KMS-11 (cell line): ENCODE data around the gene ALDH3B1.
"Not testable (repeated sequence)": the region's sequence is repeated elsewhere in the genome, so short reads cannot be mapped to it uniquely, and the experiment has no call there.

ENCODE experiments used
- H2AFZ ChIP-seq: fragments of 200-600 bp; sonication (generic); 2 replicates; pipeline ENCODE4 v1.6.1; 2016; ENCODE audit warnings: antibody characterized with exemption, mixed run types, low read depth
- H3K27ac ChIP-seq: fragments of 200-600 bp; sonication (generic); 2 replicates; pipeline ENCODE4 v1.6.1; 2016; ENCODE audit warnings: mild to moderate bottlenecking, mixed run types
- H3K27me3 ChIP-seq: fragments of 200-600 bp; sonication (generic); 2 replicates; pipeline ENCODE4 v1.6.1; 2017; ENCODE audit warnings: mild to moderate bottlenecking, low read depth, mixed run types, moderate library complexity; ENCODE audit not compliant: insufficient read depth
- H3K36me3 ChIP-seq: fragments of 200-600 bp; sonication (generic); 2 replicates; pipeline ENCODE4 v1.6.1; 2017; ENCODE audit warnings: mild to moderate bottlenecking, mixed run types; ENCODE audit not compliant: insufficient read depth
- H3K4me1 ChIP-seq: fragments of 200-600 bp; sonication (generic); 2 replicates; pipeline ENCODE4 v1.6.1; 2016; ENCODE audit warnings: mild to moderate bottlenecking, low read depth, mixed run types; ENCODE audit not compliant: poor library complexity, severe bottlenecking
- H3K4me2 ChIP-seq: fragments of 200-600 bp; sonication (generic); 2 replicates; pipeline ENCODE4 v1.7.0; 2016; ENCODE audit warnings: mild to moderate bottlenecking, mixed run types
- H3K4me3 ChIP-seq: fragments of 200-600 bp; sonication (generic); IDR thresholded peaks from 2 replicates; pipeline ENCODE4 v1.6.1; 2017; ENCODE audit warnings: low read depth, low read length, mixed read lengths; ENCODE audit not compliant: insufficient read depth
- H3K79me2 ChIP-seq: fragments of 200-600 bp; sonication (generic); 2 replicates; pipeline ENCODE4 v1.6.1; 2016; ENCODE audit warnings: low read depth, mixed run types; ENCODE audit not compliant: insufficient read depth
- H3K9ac ChIP-seq: fragments of 200-600 bp; sonication (generic); 2 replicates; pipeline ENCODE4 v1.6.1; 2016; ENCODE audit warnings: mild to moderate bottlenecking, mixed run types
- H4K20me1 ChIP-seq: fragments of 200-600 bp; sonication (generic); 2 replicates; pipeline ENCODE4 v1.6.1; 2016; ENCODE audit warnings: mild to moderate bottlenecking, mixed run types; ENCODE audit not compliant: insufficient read depth
- TF ChIP-seq, protein P1 (sequence below): fragments of 200-600 bp; sonication (generic); conservative IDR thresholded peaks from 2 replicates; pipeline ENCODE4 v1.6.1; 2017; ENCODE audit warnings: low read depth, mild to moderate bottlenecking, antibody characterized with exemption, low read length, moderate library complexity, mixed read lengths

ALDH3B1 gene

DNA sequence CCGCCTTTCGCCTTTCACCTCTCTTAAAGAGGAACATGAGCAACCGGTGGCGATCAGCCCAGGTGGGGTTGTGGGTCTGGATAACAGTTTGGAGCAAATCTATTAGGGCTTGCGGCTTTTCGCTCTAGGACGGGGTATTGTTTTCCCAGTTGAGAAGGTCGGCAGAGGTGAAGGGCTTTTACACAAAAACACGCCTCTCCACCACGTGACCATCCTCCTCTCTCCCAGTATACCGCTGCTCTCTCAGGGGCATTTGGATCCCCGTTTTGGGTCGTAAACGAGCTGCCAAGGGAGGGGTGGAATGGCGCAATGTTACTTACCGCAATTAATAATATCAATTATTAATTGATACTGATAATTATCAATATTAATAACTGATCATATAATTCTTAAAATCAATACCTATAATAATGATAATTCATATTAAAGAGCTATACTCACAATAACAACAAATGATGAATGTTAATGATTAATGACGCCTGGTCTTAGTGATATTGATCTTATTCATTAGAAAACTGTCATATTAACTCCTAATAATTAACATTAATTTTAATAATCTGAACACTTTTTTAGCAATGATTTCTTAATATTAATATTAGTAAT lies 27.8 kb upstream of the ALDH3B1 start:
- H3K4me2 ChIP-seq, H4K20me1 ChIP-seq, H3K4me1 ChIP-seq, H2AFZ ChIP-seq, H3K9ac ChIP-seq, H3K4me3 ChIP-seq, H3K27me3 ChIP-seq, H3K27ac ChIP-seq, H3K36me3 ChIP-seq, H3K79me2 ChIP-seq: not testable (repeated sequence)

DNA sequence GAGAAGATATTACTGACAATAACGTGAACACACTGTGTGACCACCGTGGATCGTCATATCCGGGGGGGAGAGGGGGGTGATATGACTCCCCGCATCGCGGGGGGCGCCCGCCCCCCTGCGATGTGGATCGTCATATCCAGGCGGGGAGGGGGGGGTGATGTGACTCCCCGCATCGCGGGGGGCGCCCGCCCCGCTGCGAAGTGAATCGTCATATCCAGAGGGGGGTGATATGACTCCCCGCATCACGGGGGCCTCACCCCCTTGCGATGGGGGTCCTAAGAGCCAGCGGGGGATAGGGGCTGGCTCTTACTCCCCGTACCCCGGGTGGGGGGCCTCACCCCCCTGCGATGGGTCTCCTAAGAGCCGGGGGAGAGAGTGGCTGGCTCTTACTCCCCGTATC lies 26.2 kb upstream of the ALDH3B1 start:
- Histone ChIP-seq H3K4me1 (no peaks in the 10 kb centered on the region), H3K79me2 (no peaks in the 10 kb centered on the region), H2AFZ (no peak overlapping the region), H4K20me1 (no peaks in the 10 kb centered on the region), H3K4me3 (no peak overlapping the region), H3K27me3 (no peaks in the 10 kb centered on the region), H3K27ac (no peak overlapping the region), H3K9ac (no peak overlapping the region), H3K4me2 (no peak overlapping the region), H3K36me3 (no peaks in the 10 kb centered on the region)
- TF ChIP-seq, protein P1, sequence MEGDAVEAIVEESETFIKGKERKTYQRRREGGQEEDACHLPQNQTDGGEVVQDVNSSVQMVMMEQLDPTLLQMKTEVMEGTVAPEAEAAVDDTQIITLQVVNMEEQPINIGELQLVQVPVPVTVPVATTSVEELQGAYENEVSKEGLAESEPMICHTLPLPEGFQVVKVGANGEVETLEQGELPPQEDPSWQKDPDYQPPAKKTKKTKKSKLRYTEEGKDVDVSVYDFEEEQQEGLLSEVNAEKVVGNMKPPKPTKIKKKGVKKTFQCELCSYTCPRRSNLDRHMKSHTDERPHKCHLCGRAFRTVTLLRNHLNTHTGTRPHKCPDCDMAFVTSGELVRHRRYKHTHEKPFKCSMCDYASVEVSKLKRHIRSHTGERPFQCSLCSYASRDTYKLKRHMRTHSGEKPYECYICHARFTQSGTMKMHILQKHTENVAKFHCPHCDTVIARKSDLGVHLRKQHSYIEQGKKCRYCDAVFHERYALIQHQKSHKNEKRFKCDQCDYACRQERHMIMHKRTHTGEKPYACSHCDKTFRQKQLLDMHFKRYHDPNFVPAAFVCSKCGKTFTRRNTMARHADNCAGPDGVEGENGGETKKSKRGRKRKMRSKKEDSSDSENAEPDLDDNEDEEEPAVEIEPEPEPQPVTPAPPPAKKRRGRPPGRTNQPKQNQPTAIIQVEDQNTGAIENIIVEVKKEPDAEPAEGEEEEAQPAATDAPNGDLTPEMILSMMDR: no peak

DNA sequence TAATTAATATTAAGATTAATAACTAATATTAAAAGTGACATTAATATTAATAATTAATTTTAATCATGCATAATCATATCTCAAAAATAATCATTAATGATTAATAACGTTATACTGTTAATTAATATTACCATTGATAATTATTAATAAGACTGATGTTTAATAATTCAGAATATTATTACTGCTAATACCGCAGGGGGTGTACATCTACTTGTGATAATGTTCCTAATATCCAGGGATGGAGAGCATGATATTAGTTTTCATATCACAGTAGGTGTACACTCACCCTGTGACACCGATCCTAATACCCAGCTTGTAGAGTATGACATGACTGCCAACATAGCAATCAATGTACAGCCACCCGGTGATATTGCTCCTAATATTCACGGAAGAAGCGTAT lies 24.8 kb upstream of the ALDH3B1 start:
- not testable (repeated sequence) for H3K9ac ChIP-seq, H3K4me3 ChIP-seq, H3K27ac ChIP-seq, H3K79me2 ChIP-seq, H3K36me3 ChIP-seq, H3K4me1 ChIP-seq, H4K20me1 ChIP-seq, H3K27me3 ChIP-seq, H3K4me2 ChIP-seq, H2AFZ ChIP-seq

DNA sequence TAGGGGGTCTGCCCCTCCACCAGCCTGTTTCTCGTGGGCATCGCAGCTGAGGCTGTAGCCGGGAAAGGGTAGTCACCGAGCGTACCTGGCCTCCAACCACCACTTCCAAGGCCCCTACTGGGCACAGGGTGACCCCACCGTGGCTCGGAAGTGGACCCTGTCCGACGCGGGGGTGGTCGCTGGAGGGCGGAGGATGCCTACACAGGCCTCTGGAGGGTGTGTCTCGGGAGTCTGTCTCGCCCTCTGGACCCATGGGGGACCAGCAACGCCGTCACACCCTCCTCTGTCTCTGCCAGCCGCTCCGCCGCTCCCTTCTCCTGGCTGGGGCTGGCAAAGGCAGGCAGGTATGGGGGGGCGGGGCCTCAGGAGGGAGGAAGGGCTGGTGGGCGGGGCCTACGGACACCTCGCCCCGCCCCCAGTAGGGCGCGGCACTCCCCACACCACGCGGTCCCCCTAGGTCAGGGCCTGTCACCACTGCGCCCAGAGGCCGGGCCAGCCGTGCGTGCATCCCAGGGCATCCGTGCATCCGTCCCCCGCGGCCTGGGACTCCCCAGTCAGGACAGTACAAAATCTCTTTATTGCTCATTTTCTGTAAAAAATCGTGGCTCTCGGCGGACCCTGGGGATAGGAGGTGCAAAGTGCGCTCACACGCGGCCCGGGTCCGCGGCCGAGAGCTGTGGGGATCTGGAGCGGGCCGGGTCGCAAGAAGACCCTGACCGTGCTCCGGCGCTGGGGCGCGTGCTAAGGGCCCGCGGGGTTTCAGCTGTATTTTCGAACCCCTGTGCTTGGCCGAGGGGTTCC lies 19.4 kb upstream of the ALDH3B1 start:
- H2AFZ ChIP-seq, H3K36me3 ChIP-seq, H3K27ac ChIP-seq, H3K27me3 ChIP-seq, H3K79me2 ChIP-seq, H3K4me3 ChIP-seq, H3K4me2 ChIP-seq, H4K20me1 ChIP-seq, H3K9ac ChIP-seq: not testable (repeated sequence)
- peaks cover 18% of the 10 kb centered on the region for H3K4me1 ChIP-seq

DNA sequence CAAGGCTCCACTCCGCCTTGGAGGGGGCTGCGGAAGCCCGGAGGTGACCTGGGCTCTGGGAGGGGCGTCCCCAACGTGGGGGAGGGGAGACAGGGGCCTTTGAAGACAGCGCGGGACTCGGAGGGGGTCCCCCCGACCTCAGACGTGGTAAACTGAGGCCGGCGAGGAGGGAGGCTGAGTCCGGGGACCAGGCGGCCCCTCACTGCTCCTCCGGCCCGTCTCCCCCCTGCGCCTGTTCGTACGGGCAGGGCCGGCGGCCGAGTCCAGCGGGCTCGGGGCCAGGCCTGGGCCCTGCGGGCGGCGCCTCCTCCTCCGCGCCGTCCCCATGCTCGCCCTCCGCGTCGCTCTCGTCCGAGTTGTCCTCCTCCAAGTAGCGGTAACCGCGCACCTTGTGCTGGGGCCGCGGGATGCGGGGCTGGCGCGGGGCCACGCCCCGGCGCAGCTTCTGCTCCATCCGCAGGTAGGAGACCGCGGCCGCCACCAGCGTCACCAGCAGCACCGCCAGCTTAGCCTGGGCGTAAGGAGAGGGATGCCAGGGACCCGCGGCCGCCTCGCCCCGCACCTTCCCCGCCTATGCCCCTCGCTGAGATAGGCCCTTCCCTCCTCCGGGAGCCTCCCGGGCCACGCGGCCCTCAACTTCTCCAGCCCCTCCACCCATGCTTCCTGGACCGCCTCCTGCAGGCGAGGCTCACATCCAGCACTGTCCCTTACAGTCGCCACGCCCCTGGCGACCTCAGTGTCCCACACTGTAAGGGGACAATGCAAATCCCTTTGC lies 18.6 kb upstream of the ALDH3B1 start:
- not testable (repeated sequence) for H3K79me2 ChIP-seq, H3K4me3 ChIP-seq, H3K9ac ChIP-seq, H4K20me1 ChIP-seq, H3K27ac ChIP-seq, H3K27me3 ChIP-seq, H3K4me2 ChIP-seq, H3K36me3 ChIP-seq, H2AFZ ChIP-seq
- H3K4me1 ChIP-seq: peaks cover 26% of the 10 kb centered on the region

DNA sequence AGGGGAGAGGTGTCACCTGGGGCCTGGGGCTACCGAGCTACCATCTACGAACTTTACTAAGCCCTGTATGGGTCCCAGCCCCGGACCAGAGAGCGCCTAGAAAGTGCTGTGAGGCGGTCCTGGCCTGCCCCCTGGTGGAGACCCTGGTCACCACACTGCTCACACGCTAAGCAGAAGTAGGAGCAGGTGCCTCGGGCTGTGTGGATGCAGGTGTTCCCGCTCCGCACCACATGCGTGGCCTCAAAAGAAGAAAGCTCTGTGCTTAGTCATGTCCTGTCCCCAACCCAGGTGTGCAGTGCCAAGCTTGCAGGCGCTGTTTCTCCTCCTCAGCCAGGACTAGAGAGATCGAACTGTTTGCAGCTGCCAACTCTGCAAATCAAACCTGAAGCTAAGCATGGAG lies 16.3 kb upstream of the ALDH3B1 start:
- not testable (repeated sequence) for H3K4me3 ChIP-seq, H3K27me3 ChIP-seq, H4K20me1 ChIP-seq, H3K79me2 ChIP-seq, H3K36me3 ChIP-seq, H2AFZ ChIP-seq
- Histone ChIP-seq H3K4me2 (peak overlapping the region; percentile 49), H3K4me1 (peaks cover 48% of the 10 kb centered on the region), H3K27ac (peak overlapping the region; percentile 79), H3K9ac (peak overlapping the region; percentile 31; the same call in 1 of the 2 replicates)
- TF ChIP-seq, protein P1: peak; percentile 59

DNA sequence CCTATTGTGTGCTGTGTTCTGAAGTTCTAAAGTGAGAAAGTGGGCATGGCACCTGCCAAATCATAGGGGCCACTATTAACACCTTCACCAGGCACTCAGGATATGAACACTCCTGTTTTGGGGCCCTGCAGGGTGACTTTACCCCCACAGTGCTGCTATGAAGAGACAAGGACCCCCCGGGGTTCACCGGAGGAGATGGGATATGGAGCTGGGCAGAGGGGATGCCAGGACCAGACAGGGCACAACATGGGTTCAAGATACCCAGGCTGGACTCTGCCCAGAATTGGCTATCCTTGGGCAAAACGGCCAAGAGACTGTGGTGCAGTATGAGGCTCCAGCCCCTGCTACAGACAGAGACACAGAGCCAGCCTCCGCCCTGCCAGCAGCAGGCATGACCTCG lies 15.7 kb upstream of the ALDH3B1 start:
- peak overlapping the region; percentile 31; the same call in 1 of the 2 replicates for H3K9ac ChIP-seq
- H2AFZ ChIP-seq, H3K27me3 ChIP-seq, H3K36me3 ChIP-seq, H3K79me2 ChIP-seq, H3K4me3 ChIP-seq, H4K20me1 ChIP-seq: not testable (repeated sequence)
- H3K4me1 ChIP-seq: peaks cover 54% of the 10 kb centered on the region
- H3K27ac ChIP-seq: peak overlapping the region; percentile 79
- peak overlapping the region; percentile 49 for H3K4me2 ChIP-seq

DNA sequence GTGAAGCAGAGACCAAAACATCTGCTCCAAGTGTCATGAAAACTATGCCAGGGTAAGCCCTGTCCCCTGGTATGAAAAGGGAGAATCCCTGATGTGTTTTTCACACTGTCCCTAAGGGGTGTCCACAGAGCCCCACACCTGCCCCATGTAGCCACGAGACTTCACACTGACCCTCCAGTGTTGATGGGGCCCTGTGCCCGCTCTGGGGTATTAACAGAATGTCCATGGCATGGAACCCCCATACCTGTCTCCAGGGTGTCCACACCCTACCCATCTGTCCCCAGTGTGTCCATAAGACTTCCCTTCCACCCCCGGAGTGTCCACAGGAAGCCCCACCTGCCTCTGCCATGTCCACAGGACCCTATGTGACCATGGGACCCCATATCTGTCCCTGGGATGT lies 15.0 kb upstream of the ALDH3B1 start:
- not testable (repeated sequence) for H3K36me3 ChIP-seq, H4K20me1 ChIP-seq, H3K27ac ChIP-seq, H3K27me3 ChIP-seq, H3K9ac ChIP-seq, H3K4me3 ChIP-seq, H3K79me2 ChIP-seq, H3K4me2 ChIP-seq, H2AFZ ChIP-seq
- H3K4me1 ChIP-seq: peaks cover 61% of the 10 kb centered on the region
